HG03558 (cell line): ENCODE measurements around the gene MSH3.
"Not testable (repeated sequence)": the region's sequence is repeated elsewhere in the genome, so short reads cannot be mapped to it uniquely, and the experiment has no call there.

Source experiments
- ATAC-seq: cut with Tn5 transposase; IDR thresholded peaks from one replicate; pipeline ENCODE4 v1.9.1; 2021; ENCODE audit warnings: moderate number of reproducible peaks; ENCODE audit not compliant: unreplicated experiment; ENCODE audit errors: extremely low read depth

Gene MSH3

DNA sequence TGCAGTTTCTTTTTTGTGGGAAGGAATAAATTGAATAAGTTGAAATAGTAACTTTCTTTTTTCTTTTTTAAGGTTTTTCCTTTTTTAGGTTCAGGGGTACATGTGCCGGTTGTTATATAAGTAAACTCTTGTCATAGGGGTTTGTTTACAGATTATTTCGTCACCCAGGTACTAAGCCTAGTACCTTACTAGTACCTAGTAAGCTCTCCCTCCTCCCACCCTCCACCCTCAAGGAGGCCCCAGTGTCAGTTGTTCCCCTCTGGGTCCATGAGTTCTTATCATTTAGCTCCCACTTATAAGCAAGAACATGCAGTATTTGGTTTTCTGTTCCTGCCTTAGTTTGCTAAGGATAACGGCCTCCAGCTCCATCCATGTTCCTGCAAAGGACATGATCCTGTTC lies 228.9 kb downstream of the MSH3 start:
- ATAC-seq, result not testable (repeated sequence)

DNA sequence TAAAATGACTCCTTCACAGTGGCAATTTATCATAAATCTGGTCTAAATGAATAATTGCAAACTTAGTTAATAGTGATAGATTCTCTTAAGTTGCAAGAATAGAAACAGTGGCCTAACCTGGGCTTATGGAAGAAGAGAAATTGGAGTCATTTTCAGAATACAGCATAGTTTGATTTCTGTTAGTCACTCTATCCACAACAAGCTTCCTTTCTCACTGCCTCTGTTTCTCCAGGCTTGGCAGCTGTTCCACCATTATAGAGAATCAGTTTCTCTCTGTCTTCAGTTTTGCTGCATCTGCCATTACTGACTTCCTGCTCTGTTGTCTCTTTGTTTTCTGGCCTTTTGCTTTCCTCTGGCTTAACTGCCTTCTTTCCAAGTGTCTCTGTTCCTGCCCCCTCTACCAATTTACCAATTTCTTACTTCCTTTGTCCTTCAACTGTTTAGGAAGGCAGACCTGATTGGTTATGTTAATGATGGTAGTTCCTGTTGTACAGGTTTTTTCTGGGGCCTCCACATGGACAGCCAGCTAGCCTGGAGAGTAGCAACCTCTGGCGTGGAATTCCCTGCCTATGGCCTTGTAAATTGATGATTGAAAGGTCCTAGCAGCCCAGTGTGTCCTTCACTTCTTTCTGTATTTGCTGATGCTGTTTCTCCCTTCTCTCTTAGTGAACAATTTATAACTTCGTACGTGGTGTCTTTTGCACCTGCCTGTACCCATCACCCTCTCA lies 229.8 kb downstream of the MSH3 start:
- no peak for ATAC-seq

DNA sequence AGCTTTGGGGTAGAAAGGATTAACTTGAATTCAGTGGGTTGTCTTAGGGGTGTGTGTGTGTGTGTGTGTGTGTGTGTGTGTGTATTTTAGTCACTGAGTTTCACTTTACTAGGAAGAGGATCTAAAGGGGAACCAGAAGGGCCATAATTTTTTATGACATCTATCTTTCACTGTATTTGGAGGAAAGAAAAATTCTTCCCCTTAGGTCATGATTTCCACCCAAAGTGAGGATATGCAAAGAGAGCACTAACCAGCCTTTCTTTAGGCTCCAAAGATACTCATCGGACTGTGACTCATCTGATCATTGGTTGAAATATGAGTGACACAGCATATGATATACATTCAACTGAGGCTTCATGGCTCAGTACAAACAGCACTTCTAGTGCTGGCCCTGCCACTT lies 230.5 kb downstream of the MSH3 start:
- no peak for ATAC-seq

DNA sequence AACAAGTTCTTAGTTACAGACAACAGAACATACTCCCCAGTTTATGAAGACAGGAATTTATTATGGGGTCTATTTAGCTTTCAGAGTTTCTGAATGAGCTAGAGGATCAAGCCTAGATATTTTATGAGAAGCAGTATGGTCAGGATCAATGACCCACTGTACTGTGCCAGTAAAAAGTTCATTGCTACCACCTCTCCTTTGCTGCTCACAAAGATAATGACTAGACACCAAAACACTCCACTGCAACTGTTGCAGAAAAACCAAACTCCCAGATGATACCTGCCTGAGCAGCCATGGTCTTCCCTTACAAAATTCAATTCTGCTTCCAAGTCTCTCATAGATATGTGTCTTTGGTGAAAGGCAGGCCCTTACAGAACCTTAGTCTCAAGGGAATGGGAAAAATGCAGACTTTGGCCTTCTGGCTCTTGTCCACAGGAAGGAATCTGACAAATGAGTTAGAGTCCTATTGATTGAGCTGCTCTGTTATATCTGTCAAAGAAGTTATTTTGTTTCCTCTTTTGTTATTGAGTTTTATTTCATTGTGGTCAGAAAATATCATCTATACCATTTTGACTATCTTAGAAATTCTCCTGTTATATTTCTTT lies 231.0 kb downstream of the MSH3 start:
- ATAC-seq, result no peak

DNA sequence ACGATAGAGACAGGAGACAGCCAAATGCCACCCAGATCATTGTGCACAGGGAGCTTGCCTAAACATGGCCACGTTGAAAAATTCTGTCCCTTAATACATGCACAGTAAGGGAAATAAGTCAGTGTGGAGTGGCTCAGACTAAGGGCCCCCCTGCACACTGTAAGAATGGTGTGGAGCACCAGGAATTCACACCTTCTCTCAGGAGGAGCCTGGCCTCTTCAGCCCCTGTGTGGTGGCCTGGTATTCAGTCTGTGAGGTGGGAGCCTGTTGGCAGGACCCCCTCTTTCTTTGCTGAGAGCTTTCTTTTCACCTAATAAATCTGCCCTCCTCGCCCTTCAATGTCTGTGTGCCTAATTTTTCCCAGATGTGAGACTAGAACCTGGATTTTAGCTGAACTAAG lies 239.6 kb downstream of the MSH3 start:
- ATAC-seq, result no peak

DNA sequence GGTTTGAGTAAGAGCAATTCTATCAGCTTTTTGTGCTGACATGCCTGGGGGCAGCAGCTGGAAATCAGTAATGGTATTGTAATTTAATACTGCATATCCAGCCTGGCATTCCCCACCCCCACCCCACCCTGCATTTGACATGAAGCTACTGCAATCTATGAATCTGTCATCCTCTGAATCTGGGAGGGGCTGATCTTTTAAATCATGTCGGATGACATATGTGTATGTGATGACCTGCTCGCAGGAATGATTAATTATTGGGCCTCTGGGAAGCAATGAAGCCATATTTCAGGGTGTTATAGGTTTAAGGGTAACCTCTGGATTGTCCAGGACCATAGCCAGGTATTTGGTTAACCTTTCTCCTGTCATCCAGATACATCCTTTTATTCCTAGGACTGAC lies 241.1 kb downstream of the MSH3 start:
- no peak for ATAC-seq

DNA sequence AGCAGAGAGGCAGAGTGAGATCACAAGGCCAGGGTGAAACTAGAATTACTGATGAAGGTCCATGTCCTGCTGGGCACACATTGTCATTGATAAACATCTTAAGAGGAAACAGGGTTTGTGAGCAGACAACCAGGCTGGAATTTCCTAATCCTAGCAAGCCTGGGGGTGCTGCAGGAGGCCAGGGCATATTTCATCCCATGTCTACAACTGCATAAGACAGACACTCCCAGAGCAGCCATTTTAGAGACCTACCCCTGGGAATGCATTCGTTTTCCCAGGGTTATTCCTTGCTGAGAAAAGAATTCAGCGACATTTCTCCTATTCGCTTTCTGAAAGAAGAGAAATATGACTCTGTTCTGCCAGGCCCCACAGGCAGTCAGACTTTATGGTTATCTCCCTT lies 248.2 kb downstream of the MSH3 start:
- ATAC-seq, result not testable (repeated sequence)

DNA sequence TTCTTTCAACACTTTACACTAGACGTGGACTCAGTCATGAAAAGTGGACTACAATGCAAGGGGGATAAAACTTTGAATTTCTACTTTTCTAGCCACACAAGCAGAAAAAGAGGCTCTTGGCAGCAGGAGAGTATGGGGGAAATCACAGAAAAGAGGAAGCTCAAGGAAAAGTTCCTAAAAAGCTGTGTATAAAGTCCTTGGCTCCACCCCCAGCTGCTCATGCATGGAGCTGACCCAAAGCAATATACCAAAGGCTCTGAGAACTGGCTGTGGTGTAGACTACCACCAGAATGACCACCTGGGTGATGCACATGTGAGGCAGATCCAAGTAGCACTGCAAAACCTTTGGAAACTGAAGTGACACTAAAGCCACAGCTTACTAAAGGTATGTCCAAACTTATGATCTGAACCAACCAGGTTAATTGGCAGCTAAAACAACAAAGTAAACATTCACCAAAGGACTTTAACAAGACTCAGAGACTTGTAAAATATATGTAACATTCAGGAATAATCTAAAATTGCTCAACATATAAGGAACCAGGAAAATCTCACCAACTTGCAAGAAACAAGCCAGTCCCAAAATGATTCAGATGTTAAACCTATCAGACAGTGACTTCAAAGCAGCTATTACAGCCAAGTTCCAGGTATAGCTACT lies 250.2 kb downstream of the MSH3 start:
- ATAC-seq, result no peak

DNA sequence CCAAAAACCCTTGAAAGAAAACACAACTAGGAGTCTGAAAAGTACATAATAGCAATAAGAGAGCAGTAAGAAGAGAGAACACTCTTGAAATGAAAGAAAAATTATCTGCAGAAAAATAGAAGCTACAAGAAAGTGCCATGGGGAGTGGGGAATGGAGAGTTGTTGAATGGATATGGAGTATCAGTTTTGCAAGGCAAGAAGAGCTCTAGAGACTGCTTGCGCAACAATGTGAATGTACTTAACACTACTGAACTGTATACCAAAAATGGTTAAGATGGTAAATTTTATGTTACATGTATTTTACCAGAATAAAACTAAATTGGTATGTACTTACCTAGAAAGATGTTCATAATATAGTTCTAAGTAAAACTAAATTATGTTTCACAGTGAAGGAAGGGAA lies 251.0 kb downstream of the MSH3 start:
- ATAC-seq, result no peak

DNA sequence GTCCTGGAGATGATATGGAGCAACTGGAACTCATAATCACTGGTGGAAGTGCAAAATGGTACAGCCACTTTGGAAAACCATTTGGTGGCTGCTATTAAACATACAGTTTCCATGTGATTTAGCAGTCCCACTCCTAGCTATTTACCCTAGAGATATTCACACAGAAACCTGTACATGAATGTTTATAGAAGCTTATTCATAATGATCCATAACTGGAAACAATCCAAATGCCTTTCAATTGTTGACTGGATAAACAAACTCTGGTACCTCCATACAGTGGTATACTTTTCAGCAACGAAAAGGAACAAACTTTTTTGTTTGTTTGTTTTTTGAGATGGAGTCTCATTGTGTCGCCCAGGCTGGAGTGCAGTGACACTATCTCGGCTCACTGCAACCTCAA lies 258.0 kb downstream of the MSH3 start:
- no peak for ATAC-seq

DNA sequence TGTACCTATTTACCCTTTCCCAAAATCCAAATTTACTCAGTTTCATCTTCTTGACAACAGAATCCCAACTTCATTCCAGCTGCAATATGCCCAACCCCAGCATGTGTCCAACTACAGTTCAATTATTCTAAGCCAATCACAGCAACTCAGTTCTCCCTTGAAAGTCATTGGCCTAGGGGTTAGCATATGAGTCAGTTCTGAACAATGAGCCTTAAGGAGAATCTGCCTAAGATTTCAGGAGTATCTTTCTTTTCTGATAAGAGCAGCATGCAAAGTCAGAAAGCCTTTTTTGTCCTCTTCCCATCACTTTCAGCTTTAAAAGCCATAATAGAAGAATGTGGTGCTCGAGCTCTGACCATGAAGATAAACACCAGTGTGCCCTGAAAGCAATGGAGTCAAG lies 261.3 kb downstream of the MSH3 start:
- ATAC-seq, result no peak

DNA sequence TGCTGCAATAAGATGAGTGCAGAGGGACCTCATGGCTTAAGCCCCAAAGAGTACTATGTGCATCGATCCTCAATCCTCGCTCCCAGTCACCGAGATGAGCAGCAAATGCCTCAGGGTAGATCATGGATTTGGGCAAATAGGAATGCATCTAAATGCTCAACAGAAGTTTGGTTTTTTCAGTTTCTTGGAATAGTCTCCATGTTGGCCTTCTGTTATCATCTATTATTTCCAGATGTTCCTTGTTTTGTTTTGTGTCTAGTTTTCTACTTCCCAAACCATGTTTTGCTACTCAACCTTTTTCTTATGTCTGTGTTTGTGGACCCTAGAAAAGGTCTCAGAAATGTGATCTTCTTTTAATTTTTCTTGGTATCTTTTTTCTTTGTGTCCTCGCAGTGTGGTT lies 262.2 kb downstream of the MSH3 start:
- no peak for ATAC-seq

DNA sequence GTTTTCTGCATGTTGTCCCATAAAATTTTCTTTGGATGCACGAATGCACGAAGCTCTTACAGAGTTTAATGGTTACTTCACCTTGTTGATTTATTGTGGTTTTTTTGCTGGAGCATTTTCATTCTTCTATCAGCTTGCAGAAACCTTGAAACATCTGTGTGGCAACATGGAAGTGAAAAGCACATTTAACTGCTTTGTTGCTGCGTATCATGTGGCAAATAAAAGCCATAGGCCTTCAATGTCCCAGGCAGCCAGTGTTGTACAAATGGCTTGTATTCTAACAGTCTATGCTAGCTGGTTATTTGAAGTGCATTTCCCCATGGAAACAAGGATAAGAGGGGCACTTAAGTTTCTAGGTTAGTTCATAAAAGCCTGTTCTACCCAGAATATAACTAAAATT lies 263.2 kb downstream of the MSH3 start:
- ATAC-seq, result no peak

DNA sequence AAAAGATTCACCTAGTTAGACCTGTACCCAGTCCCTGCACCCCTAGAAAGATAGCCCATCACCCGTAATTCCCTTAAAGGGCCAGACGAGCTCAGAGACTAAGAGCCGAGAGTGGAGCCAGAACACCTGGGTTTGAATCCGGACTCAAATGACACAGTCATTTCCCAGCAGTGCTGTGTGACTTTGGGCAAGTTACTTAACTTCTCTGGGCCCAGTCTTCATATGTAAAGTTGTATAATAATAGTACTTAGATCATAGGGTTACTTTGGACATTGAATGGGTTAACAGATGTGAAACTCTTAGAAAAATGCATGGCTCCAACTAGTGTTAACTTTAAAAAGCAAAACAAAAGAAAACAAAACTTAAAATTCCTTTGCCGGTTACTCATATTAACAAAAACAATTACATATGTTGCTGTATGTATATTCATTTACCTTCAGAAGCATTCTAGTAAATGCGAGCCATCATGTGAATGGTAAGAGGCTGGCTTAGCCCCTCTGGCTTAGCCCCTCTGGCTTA lies 265.3 kb downstream of the MSH3 start:
- ATAC-seq, result no peak

DNA sequence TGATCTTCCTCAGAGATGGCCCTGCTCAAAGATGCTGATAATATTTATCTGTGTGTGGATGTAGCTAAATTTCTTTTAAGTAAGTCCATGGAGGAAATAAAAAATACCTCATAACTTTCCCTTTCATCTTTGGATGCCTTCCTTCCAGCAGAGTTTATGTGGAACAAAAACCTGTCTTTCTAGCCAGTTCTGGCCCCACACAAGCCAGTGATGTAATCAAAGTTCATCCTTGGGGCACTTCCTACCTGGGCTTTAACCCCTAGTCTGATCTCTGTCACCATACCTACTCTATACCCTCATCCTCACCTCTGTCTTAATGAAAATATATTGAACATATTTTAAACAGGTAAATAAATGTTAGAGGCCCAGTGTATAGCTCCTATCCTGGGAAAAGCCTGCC lies 265.9 kb downstream of the MSH3 start:
- ATAC-seq, result no peak

DNA sequence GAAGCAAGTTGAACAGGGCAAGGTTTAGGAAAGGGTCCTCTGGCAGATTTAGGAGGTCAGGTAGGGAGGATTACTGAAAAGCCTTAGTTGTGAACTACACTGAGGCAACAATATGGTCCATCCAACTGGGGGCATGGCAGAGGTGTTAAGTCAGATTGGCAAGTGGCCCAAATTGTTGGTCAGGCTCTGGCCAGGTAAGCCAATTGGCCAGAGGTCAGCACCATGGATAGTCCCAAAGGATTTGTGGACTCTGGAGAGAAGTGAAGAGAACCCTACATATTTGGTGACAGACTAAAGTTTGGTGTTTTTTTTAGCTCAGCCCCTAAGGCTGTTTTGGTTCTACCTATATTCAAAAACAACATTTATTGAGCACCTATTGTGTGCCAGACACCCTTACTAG lies 266.6 kb downstream of the MSH3 start:
- ATAC-seq, result no peak

DNA sequence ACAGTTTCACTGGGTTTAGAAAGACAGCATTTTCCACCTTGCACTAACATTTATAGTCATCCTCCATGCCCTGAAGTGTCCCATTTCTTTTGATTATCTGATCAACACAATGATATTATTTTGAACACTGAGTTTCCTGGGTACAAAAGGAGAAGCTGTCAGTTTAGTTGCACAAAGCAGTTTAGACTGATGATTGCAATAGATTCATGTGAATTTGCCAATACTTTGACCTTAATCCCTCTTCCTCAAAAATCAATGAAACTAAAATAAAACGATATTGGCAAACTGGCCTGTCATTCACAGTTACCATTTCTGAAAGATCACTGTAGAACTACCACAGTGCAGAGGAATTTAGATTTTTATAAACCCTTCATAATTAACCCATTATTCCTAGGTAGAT lies 271.5 kb downstream of the MSH3 start:
- no peak for ATAC-seq
